Fibroblast of mammary gland (primary cell): ENCODE measurements around the gene P4HB.

Source experiments
- DNase-seq: peaks from one replicate; pipeline ENCODE4 v3.0.0-alpha.2; 2010; ENCODE audit warnings: low read depth
- H3K4me3 ChIP-seq: 2 replicates; pipeline ENCODE4 v1.5.1; 2011; ENCODE audit warnings: low read depth, mild to moderate bottlenecking, low read length, moderate library complexity; ENCODE audit not compliant: control insufficient read depth
- TF ChIP-seq, protein P1 (sequence below): conservative IDR thresholded peaks from 2 replicates; pipeline ENCODE4 v1.5.1; 2011; ENCODE audit warnings: low read depth, low read length, inconsistent platforms; ENCODE audit not compliant: control insufficient read depth, insufficient read depth

The P4HB gene

DNA sequence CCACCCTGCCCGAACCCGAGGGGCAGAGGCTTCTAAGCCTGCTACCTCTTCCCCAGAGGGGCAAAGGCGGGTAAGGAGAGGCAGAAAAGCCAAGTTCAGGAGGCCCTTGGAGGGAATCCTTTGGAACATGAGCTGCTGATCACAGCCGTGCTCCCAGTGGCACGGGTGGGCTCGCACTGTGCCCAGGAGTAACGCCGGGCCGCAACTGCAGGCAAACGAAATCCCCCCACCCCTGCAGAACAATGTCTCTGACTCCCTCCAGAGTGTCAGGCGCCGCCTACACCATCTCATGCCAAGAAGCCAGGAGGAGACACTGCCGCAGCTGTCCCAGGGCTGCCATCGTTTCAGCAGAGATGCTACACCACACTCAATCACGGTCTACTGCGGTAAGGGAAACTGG lies 8.9 kb downstream of the P4HB start:
- no peak overlapping the region for H3K4me3 ChIP-seq
- TF ChIP-seq, protein P1, sequence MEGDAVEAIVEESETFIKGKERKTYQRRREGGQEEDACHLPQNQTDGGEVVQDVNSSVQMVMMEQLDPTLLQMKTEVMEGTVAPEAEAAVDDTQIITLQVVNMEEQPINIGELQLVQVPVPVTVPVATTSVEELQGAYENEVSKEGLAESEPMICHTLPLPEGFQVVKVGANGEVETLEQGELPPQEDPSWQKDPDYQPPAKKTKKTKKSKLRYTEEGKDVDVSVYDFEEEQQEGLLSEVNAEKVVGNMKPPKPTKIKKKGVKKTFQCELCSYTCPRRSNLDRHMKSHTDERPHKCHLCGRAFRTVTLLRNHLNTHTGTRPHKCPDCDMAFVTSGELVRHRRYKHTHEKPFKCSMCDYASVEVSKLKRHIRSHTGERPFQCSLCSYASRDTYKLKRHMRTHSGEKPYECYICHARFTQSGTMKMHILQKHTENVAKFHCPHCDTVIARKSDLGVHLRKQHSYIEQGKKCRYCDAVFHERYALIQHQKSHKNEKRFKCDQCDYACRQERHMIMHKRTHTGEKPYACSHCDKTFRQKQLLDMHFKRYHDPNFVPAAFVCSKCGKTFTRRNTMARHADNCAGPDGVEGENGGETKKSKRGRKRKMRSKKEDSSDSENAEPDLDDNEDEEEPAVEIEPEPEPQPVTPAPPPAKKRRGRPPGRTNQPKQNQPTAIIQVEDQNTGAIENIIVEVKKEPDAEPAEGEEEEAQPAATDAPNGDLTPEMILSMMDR = no peak
- DNase-seq = no peak

DNA sequence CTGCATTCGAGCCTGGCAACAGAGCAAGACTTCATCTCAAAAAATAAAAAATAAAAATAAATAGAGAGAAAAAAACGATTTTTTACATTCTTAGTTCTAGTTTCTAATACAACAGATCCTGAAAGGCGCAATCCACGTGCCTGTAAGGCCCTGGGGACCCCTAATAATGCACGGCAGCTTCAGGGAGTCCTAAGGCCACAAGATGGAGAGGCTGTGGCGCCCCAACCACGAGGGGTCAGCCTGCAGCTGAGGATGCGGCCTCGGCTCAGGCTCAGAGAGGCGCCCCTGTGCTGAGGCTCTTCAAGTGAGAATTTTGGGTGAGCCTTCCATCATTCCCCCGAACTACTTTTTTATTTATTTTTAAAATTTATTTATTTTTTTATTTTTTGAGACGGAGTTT lies 10.9 kb downstream of the P4HB start:
- TF ChIP-seq, protein P1 = no peak
- DNase-seq = no peak
- H3K4me3 ChIP-seq = no peak overlapping the region

DNA sequence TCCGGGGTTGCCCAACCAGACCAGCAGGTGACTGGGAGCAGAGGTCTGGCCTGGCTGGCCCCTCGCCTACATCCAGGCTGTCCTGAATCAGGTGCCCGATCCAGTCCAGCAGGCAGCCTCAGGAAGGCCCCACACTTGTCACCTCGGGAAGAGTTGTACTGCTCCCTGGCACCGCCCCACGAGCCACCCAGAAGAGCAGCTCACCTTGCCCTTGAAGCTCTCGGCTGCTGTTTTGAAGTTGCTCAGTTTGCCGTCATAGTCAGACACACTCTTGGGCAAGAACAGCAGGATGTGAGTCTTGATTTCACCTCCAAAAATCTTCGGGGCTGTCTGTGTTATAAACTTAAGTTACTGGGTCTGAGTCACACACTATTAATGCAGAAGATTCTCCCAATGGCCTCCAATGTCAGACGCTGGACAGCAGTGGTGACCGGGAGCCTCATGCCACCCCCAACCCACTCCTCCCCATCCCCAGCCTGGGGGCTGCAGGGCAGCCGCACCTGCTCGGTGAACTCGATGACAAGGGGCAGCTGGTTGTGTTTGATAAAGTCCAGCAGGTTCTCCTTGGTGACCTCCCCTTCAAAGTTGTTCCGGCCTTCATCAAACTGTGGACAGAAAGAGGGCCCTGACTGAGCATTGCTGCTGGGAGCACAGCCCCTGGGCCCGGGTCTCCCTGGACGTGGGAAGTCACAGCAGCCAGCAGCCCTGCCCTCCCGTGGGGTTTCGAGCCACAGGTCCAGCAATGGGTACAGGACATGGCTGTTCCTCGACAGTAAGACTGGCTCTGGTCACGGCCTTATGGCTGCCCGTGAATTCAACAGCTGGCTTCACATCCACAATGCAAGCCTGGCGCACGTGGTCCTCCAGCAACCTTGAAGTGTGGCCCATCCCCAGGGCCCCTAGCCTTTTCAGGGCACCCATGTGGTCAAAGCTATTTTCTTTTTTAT lies 13.3 kb downstream of the P4HB start:
- no peak overlapping the region for H3K4me3 ChIP-seq
- DNase-seq = peak; percentile 41
- TF ChIP-seq, protein P1 = no peak

DNA sequence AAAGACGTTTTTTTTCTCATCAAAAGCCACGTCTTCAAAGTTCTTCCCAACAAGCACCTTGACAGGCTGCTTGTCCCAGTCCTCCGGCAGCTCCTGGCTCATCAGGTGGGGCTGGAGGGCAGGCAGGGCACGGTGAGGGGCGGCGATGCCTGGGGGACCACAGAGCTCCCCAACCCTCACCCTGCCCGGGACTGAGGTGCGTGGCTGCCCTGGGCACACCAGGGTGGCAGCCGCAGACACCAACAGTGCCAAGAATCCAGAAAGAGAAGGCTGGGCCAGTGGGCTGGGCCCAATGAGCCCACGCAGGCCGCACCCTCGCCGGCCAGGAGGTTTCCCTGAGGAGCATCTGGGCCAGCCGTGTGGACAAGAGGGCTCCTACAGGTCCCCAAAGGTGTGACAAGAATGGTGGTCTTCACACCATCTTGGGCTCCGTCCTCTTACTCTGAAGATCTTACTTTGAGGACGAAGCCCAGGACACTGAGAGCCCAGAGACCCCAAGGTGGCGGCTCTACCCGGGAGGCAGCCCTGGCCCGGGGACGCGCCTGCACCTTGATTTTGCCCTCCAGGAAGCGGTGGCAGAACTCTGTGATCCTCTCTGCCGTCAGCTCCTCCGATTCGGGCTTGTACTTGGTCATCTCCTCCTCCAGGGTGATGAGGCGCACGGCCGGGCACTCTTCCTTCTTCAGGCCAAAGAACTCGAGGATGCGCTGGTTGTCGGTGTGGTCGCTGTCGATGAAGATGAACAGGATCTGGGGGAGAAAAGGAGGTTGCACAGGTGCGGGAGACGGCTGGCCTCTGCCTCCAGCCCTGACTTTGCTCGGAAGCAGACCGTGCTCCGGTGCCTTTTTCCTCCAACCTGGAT lies 14.2 kb downstream of the P4HB start:
- DNase-seq = no peak
- TF ChIP-seq, protein P1 = no peak
- no peak overlapping the region for H3K4me3 ChIP-seq

DNA sequence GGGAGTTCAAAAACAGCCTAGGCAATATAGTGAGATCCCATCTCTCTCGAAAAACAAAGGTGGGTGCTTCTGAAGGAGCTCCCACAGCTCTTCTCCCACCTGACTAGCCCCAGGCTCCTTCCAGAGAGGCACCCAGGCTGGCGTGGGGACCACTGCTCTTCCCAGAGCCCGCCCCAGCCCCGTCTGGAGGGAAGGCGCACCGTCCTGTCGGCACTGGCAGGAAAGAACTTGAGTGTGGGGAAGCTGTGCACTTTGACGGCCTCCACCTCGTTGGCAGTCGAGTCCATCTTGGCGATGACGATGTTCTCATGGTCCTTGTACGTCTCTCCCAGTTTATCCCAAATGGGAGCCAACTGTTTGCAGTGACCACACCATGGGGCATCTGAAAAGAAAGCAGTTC lies 15.0 kb downstream of the P4HB start:
- DNase-seq = no peak
- TF ChIP-seq, protein P1 = no peak
- no peak overlapping the region for H3K4me3 ChIP-seq

DNA sequence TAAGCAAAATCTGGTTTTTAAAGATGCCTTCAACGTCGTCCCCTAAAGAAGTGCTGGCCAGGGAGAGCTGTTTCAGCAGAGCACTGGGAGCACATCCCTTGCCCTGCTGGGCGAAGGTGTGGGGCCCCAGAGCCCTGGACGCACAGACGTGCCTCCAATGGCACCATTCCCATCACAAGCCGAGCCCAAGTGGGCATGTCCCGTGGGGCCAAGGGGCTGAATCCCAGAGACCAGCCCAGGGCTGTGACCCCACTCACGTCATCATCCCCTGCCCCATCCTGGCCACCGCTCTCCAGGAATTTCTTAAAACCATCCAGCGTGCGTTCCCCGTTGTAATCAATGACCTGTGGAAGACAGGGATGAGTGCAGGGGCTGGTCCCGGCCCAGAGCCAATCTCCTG lies 15.4 kb downstream of the P4HB start:
- H3K4me3 ChIP-seq = no peak overlapping the region
- no peak for DNase-seq
- TF ChIP-seq, protein P1 = no peak
